Naive thymus-derived CD8-positive, alpha-beta T cell (primary cell): ENCODE data around the gene PELI3. TPM values are rescaled to one million over a fixed set of nuclear protein-coding genes. Genes with fewer than 3 reads are reported as not detected.

Source experiments
- ATAC-seq, 2 donors: fragments of 150-1000 bp; cut with Tn5 transposase in 1 of 2; sonication (Bioruptor Pico), chemical (Tn5 transposase) in 1 of 2; 1 replicate in 1 of 2; 2 replicates in 1 of 2; pipeline ENCODE4 v1.10.0; 2021; ENCODE audit warnings: mild to moderate bottlenecking in 2 of 2, moderate library complexity in 2 of 2
- POLR2A ChIA-PET: fragments of 350-600 bp; sonication (Branson Sonifier 250); formaldehyde crosslinking; loops from one replicate; lab custom pipeline; 2021; ENCODE audit warnings: antibody characterized with exemption; lab: Charles Lee
- DNase-seq, 10 donors: peaks; one replicate each; pipeline versions ENCODE4 v3.0.0 to v3.0.0-alpha.2; 2020 to 2022
- H3K27ac Mint-ChIP-seq, 10 donors: one replicate each; pipeline ENCODE4 v1.8.0; 2020 to 2022; ENCODE audit warnings: mild to moderate bottlenecking in 10 of 10, mixed read lengths in 10 of 10, moderate library complexity in 4 of 10, inconsistent platforms in 1 of 10
- H3K27me3 Mint-ChIP-seq, 5 donors: one replicate each; pipeline ENCODE4 v1.8.0; 2021 to 2022; ENCODE audit warnings: mixed read lengths in 5 of 5
- H3K36me3 Mint-ChIP-seq, 3 donors: one replicate each; pipeline ENCODE4 v1.8.0; 2020 to 2022; ENCODE audit warnings: mixed read lengths in 3 of 3, mild to moderate bottlenecking in 2 of 3, inconsistent platforms in 1 of 3
- H3K4me1 Mint-ChIP-seq, 4 donors: one replicate each; pipeline ENCODE4 v1.8.0; 2021 to 2022; ENCODE audit warnings: mixed read lengths in 4 of 4
- H3K4me3 Mint-ChIP-seq, 10 donors: one replicate each; pipeline ENCODE4 v1.8.0; 2020 to 2022; ENCODE audit warnings: mild to moderate bottlenecking in 10 of 10, mixed read lengths in 10 of 10, moderate library complexity in 6 of 10, inconsistent platforms in 1 of 10
- H3K9me3 Mint-ChIP-seq, 9 donors: one replicate each; pipeline ENCODE4 v1.8.0; 2020 to 2022; ENCODE audit warnings: mixed read lengths in 9 of 9, mild to moderate bottlenecking in 3 of 9, inconsistent platforms in 1 of 9, moderate library complexity in 1 of 9
- polyA plus RNA-seq, 3 donors: library from polyadenylated mRNA; unstranded; fragments of 300-500 nt; fragmentation: Illumina TruSeq; gene quantifications; one replicate each; pipeline ENCODE4 v1.2.3, GENCODE V29; 2021
- total RNA-seq, 8 experiments: library from RNA in 2 of 8; stranded (reverse) in 2 of 8; gene quantifications; one replicate each; pipeline ENCODE4 v1.2.3 and lab custom pipeline; 2021 to 2026

The PELI3 gene
- total and polyA plus RNA-seq, 5 experiments from 2014 or later, result 2.7 to 16.3 (median 4.1) TPM

DNA sequence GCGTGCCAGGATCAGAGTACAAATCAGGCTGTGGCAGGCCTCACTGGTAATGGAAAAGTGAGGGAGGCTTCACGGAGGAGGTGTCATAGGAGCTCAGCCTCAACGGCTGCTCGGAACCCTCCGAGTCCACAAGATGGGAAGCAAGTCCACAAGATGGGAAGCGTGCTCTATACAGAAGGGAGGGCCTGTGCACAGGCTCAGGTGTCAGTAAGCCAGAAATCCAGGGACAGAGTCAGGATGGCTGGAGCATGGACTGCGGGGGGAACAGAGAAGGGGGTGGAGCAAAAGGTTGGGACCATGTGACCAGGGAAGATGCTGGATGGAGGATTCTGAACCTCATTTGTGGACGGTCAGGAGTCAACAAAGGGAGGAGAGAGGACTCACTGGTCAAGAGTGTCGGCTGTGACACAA is 10.1 kb downstream of the PELI3 start:
- H3K9me3 Mint-ChIP-seq, result no peaks in the 10 kb centered on the region
- peaks cover 17 to 27% (median 21%) of the 10 kb centered on the region in 4 donors for H3K4me1 Mint-ChIP-seq
- H3K4me3 Mint-ChIP-seq, result peak overlapping the region in 2 of 10 donors; percentile 28 to 46
- H3K27me3 Mint-ChIP-seq, result no peaks in the 10 kb centered on the region
- POLR2A ChIA-PET, result no interaction called here
- peaks cover 0 to 2% (median 0%) of the 10 kb centered on the region in 3 donors for H3K36me3 Mint-ChIP-seq
- ATAC-seq (no peak), DNase-seq (no peak)
- peak overlapping the region in 3 of 10 donors; percentile 49 to 80 (median 53) for H3K27ac Mint-ChIP-seq

GRCh38 chr11:66477263-66478201 is 10.8 kb downstream of the PELI3 start:
- peaks cover 0 to 2% (median 0%) of the 10 kb centered on the region in 3 donors for H3K36me3 Mint-ChIP-seq

DNA sequence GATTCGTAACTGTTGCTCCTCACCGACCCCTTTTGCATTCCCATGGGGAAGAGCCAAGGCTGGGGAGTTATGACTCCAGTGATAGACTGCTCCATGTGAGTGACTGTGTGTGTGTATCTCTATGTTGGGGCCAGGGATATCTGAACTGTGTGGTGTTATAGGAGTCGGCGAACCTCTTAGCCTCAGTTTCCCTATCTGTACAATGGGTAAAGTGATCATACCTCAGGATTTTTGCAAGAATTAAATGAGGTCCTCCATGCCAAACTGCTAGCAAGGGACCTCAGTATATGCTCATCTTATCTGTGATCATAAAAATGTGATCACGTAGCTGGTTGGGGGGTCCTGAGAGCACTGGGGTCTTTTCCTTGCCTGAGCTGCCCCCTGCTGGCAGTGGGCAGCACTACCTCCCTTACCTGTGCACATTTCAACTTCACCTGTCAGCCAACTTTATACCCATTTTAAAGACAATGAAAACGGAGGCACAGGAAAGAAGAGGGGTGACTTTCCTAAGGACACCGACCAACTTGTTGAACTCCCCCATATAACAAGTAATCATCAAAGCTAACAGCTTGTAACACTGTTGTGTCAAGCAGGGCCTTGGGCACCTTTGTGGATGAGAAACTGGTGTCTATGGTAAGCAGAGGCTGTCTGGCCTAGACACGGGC is 12.2 kb downstream of the PELI3 start:
- Mint-ChIP-seq H3K27ac (peak overlapping the region in 9 of 10 donors; percentile 61 to 96 (median 92)), H3K4me1 (peaks cover 17 to 33% (median 29%) of the 10 kb centered on the region in 4 donors), H3K4me3 (peak overlapping the region; percentile 86 to 94 (median 92)), H3K27me3 (no peaks in the 10 kb centered on the region), H3K36me3 (peaks cover 0 to 7% (median 0%) of the 10 kb centered on the region in 3 donors), H3K9me3 (no peaks in the 10 kb centered on the region)
- ATAC-seq, result no peak
- peak in 7 of 10 donors; percentile 23 to 55 (median 40) for DNase-seq
- POLR2A ChIA-PET, result interaction anchor here (0.5 to 2.4 kb wide), 4 partner anchors 10 to 837 kb away, joined by 4 to 46 read pairs (median 6); partner anchors contain the start of genes PELI3 and RBM14

More at GRCh38 chr11:66477263-66478201, 10.8 kb downstream of the PELI3 start:
- DNase-seq (no peak), ATAC-seq (no peak)
- Mint-ChIP-seq H3K9me3 (no peaks in the 10 kb centered on the region), H3K27me3 (no peaks in the 10 kb centered on the region), H3K4me1 (peaks cover 17 to 31% (median 24%) of the 10 kb centered on the region in 4 donors), H3K4me3 (peak overlapping the region in 8 of 10 donors; percentile 19 to 52 (median 33)), H3K27ac (peak overlapping the region in 6 of 10 donors; percentile 31 to 82 (median 58))
- POLR2A ChIA-PET, result interaction anchor here (0.7 kb wide), 1 partner anchor 38 kb away, joined by 3 read pairs; no protein-coding TSS in a partner anchor

DNA sequence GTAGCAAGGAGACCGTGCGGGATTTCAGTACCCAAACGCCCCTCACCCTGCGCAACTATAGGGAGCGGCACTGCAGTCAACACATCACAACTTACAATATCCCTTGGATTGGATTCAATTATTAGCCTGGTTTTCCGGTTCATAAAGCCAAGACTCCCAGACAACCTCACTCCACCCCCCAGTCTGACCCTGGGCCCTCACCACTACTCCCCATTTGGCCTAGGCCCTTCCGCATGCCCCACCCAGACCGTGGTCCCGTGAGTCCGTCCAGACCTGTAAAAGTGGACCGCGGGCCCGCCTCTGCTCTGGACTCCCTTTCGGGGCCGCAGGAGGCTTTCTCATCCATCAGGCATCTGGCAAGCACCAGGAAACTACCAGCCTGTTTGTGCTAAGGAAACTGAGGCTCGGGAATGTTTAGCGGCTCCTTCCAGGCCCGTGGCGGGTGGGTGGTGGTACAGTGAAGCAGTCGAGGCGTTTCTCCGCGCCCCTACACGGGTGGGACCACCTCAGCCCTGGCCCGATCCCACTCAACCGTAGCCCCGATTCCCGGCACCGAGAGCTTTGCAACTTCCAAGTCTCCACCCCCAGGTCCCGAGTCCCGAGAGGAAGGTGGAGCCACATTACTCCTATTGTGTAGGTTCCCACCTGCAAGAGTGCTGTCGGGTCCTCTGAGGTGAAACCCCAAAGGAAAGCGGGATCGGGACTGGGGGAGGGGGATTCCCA is 12.8 kb downstream of the PELI3 start:
- ATAC-seq, result peak; percentile 15 to 20
- Mint-ChIP-seq H3K27me3 (no peaks in the 10 kb centered on the region), H3K27ac (peak overlapping the region in 9 of 10 donors; percentile 80 to 96 (median 92)), H3K9me3 (no peaks in the 10 kb centered on the region), H3K4me1 (peaks cover 17 to 33% (median 29%) of the 10 kb centered on the region in 4 donors), H3K4me3 (peak overlapping the region; percentile 86 to 94 (median 92)), H3K36me3 (peaks cover 0 to 5% (median 0%) of the 10 kb centered on the region in 3 donors)
- POLR2A ChIA-PET, result interaction anchor here (0.5 to 2.4 kb wide), 15 partner anchors 11 to 768 kb away, joined by 3 to 46 read pairs (median 5); partner anchors contain the start of genes ACTN3, BBS1, CTSF and KAT5
- DNase-seq, result no peak

DNA sequence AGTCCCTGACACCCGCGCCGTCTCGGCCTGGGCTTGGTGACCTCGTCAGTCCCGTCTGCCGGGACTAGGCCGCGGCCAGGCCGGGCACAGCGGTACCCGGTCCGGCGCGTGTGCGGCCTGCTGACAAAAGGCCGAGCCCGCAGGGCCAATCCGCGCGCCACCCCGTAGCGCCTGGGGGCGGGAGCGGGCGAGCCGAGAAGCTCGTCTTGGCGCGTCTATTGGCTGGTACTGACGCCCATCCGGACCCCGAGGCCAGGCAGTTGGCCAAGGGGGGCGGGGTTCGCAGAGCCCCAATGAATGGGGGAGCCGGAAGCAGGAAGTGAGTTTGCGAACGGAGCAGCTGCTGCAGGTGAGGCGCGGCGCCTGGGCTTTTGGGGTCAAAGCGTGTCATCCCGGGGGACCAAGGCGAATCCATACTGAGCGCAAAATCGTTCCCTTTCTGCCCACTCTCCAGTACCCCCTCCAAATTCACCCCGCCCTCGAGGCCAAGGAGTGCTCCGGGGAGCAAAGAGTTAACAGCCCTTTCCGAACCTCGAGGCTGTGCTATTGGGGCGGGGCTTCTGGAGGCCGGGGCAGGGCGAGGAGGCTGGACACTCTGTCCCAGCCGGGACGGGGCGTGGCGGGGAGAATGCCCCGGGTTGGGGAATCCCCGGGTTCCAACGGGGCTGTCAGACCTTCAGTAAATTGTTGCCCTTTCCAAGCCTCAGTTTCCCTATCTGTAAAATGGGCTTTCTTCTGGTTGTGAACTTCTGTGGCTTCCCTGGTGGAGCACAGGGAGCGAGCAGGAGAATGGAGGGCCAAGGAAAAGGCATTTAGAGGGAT is 13.6 kb downstream of the PELI3 start, which contains the start of gene DPP3:
Gene DPP3 (plus strand): TSS at position 318 of the 822 bp plus-strand sequence. CDS start 1,767 bp downstream, outside the sequence.
- no peaks in the 10 kb centered on the region for H3K27me3 Mint-ChIP-seq
- peak within 1 kb of the TSS; percentile 80 to 96 (median 92) for H3K27ac Mint-ChIP-seq
- no peaks in the 10 kb centered on the region for H3K9me3 Mint-ChIP-seq
- H3K4me3 Mint-ChIP-seq, result peak within 1 kb of the TSS; percentile 86 to 94 (median 92)
- peak; percentile 92 to 97 (median 95) for DNase-seq
- ATAC-seq, result peak; percentile 98 to 99
- H3K36me3 Mint-ChIP-seq, result peaks cover 0 to 5% (median 0%) of the 10 kb centered on the region in 3 donors
- POLR2A ChIA-PET, result interaction anchor here (0.8 to 2.4 kb wide), 13 partner anchors 12 to 769 kb away, joined by 3 to 46 read pairs (median 6); partner anchors contain the start of genes ACTN3, BBS1, CTSF and KAT5
- H3K4me1 Mint-ChIP-seq, result peaks cover 17 to 34% (median 30%) of the 10 kb centered on the region in 4 donors

DNA sequence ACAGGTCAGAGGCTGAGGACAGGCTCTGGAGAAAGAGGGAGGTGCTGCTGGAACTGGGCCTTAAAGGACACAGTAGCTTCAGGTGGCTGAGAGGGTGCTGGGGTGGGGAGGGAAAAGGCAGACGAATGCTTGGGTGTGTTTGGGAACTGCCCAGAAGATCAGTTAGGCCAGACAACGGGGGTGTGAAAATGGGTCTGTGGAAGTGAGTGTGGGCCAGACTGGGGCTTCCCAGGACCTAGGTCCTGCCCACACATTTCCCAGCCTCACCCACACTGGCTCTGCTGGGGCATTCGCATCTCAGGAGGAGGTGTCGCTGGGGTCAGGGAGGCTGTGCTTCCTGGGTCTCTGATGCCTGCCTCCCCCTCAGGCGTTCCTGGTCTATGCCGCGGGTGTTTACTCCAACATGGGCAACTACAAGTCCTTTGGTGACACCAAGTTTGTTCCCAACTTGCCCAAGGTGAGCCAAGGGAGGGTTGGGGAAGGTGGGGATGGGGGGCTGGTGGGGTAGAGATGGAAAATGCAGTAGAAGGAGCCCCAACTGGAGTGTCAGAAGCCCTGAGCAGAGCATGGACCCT is 18.2 kb downstream of the PELI3 start:
- POLR2A ChIA-PET, result interaction anchor here (1.1 kb wide), 1 partner anchor 46 kb away, joined by 3 read pairs; the partner anchor contains the start of gene MRPL11
- Mint-ChIP-seq H3K36me3 (peaks cover 0 to 32% (median 2%) of the 10 kb centered on the region in 3 donors), H3K9me3 (no peaks in the 10 kb centered on the region), H3K27me3 (no peaks in the 10 kb centered on the region), H3K4me3 (no peak overlapping the region), H3K27ac (no peak overlapping the region), H3K4me1 (peaks cover 4 to 20% (median 14%) of the 10 kb centered on the region in 4 donors)
- ATAC-seq (no peak), DNase-seq (peak in 1 of 10 donors; percentile 56)

DNA sequence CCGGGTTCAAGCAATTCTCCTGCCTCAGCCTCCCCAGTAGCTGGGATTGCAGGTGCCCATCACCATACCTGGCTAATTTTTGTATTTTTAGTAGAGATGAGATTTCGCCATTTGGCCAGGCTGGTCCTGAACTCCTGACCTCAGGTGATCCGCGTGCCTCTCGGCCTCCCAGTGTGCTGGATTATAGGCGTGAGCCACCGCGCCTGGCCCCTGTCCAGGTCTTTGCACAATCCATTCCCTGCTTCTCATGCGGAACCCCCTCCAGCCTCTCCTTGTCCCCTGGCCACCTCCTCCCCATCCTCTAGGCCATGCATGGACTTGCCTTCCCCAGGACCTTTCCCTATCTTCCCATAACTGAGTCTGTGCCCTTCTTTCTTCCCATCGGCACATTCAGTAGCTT is 22.3 kb downstream of the PELI3 start:
- peaks cover 0 to 38% (median 8%) of the 10 kb centered on the region in 3 donors for H3K36me3 Mint-ChIP-seq
- POLR2A ChIA-PET, result no interaction called here
- no peaks in the 10 kb centered on the region for H3K9me3 Mint-ChIP-seq
- no peaks in the 10 kb centered on the region for H3K27me3 Mint-ChIP-seq
- peaks cover 0 to 3% (median under 1%) of the 10 kb centered on the region in 4 donors for H3K4me1 Mint-ChIP-seq
- no peak for ATAC-seq
- H3K27ac Mint-ChIP-seq, result no peak overlapping the region
- peak in 1 of 10 donors; percentile 27 for DNase-seq
- no peak overlapping the region for H3K4me3 Mint-ChIP-seq

DNA sequence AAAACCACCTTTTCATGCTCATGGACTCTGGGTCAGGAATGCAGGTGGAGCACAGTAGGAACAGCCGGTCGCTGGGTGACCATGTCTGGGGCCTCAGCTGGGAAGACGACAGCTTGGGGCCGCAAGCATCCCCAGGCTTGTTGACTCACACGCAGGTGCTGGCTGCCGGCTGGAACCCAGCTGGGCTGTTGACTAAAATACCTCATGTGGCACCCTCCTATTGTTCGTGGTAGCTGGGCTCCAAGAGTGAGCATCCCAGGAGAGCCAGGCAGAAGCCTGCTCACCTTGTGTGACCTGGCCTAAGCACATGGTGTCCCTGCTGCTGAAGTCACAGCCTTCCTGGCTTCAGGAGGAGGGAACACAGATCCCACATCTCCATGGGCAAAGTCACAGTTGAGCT is 22.9 kb downstream of the PELI3 start:
- no peak for ATAC-seq
- Mint-ChIP-seq H3K27me3 (no peaks in the 10 kb centered on the region), H3K4me1 (peaks cover 0 to 3% (median under 1%) of the 10 kb centered on the region in 4 donors), H3K4me3 (no peak overlapping the region), H3K9me3 (no peaks in the 10 kb centered on the region), H3K27ac (no peak overlapping the region), H3K36me3 (peaks cover 0 to 38% (median 8%) of the 10 kb centered on the region in 3 donors)
- POLR2A ChIA-PET, result no interaction called here
- peak in 1 of 10 donors; percentile 52 for DNase-seq

- peaks cover 0 to 33% (median 8%) of the 10 kb centered on the region in 3 donors for H3K36me3 Mint-ChIP-seq
- POLR2A ChIA-PET, result no interaction called here
Measured at GRCh38 chr11:66491315-66491935, 24.7 kb downstream of the PELI3 start.

DNA sequence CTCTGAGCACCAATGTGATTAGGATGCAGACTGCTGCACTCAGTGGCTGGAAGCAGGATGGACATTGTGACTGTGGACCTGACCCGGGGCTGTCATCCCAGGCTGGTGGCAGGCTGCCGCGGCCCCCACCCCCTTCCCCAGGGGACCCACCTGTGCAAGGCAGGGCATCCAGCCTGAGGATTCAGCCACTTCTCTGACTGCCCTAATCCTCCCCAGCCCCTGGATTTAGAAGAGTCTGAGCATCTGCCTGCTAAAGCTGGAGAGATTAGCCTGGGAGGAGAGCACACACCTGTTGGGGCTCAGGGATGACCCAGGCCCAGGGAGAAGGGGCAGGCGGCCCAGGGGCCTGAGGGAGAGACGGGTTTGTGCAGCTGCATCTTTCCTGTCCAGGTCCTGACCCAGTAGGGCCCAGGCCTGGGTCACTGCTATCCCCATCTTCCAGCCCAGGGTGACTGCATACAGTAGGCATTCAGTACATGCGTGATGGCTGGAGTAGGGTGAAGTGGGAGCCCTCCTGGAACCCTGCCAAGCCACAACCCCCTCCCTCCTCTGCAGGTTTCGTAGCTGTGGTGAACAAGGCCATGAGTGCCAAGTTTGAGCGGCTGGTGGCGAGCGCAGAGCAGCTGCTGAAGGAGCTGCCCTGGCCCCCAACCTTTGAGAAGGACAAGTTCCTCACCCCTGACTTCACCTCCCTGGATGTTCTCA is 25.6 kb downstream of the PELI3 start:
- no peak for ATAC-seq
- Mint-ChIP-seq H3K4me3 (no peak overlapping the region), H3K27ac (no peak overlapping the region), H3K9me3 (no peaks in the 10 kb centered on the region), H3K36me3 (peaks cover 0 to 37% (median 8%) of the 10 kb centered on the region in 3 donors), H3K4me1 (peaks cover 0 to 2% (median 0%) of the 10 kb centered on the region in 4 donors), H3K27me3 (no peaks in the 10 kb centered on the region)
- DNase-seq, result peak in 1 of 10 donors; percentile 44
- POLR2A ChIA-PET, result no interaction called here

More at GRCh38 chr11:66491315-66491935, 24.7 kb downstream of the PELI3 start:
- Mint-ChIP-seq H3K9me3 (no peaks in the 10 kb centered on the region), H3K4me3 (no peak overlapping the region), H3K27me3 (no peaks in the 10 kb centered on the region), H3K4me1 (peaks cover 0 to 2% (median 0%) of the 10 kb centered on the region in 4 donors), H3K27ac (no peak overlapping the region)
- ATAC-seq, result no peak
- peak in 1 of 10 donors; percentile 4 for DNase-seq
